ENCODE measurements around the gene SAXO1. TPM values are rescaled to one million over a fixed set of nuclear protein-coding genes. Genes with fewer than 3 reads are reported as not detected.

The SAXO1 gene
- polyA plus RNA-seq, 3 donors: not detected

DNA sequence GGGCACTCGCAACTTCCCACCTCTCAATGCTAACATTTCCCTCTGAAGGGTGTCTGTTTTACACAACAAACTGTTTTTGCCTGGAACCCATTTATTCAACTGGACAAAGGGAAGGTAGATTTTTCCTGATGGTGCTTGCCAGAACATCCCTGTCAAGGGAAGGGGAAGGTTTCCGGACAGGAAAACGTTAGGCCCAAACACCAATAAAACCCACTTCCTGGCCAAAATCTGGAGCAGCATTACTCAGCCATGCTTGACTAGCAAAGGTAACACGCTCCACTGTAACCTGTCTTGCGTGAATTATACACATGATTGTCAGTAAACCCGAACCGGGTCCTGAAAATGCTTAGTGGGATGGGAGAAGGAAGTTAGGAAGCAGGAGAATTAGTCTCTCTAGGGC lies 90.2 kb downstream of the SAXO1 start:
- Histone ChIP-seq H2AFZ (ENCODE audit: insufficient read depth, low read depth, low read length, poor library complexity, severe bottlenecking) (no peak overlapping the region), H3K4me2 (replicated peaks; ENCODE audit: extremely low read depth, low read length, poor library complexity, severe bottlenecking) (no peak overlapping the region), H4K20me1 (ENCODE audit: insufficient read depth, low read length) (no peaks in the 10 kb centered on the region), H3K9ac (ENCODE audit: insufficient read depth, low read length, poor library complexity, severe bottlenecking) (no peak overlapping the region), H3K9me3 (replicated peaks in 1 of 2; ENCODE audit: control insufficient read depth in 1 of 2, insufficient read depth in 1 of 2, low read length in 2 of 2) (no peaks in the 10 kb centered on the region), H3K36me3 (replicated peaks in 1 of 2; ENCODE audit: control insufficient read depth in 1 of 2, insufficient read depth in 2 of 2, low read length in 2 of 2) (no peaks in the 10 kb centered on the region), H3K27me3 (ENCODE audit: control insufficient read depth in 2 of 2, insufficient read depth in 2 of 2, low read length in 2 of 2) (no peaks in the 10 kb centered on the region), H3K27ac (ENCODE audit: low read depth in 1 of 2, low read length in 2 of 2) (no peak overlapping the region), H3K4me3 (replicated peaks in 1 of 3; ENCODE audit: low read depth in 2 of 3, low read length in 3 of 3) (no peak overlapping the region), H3K4me1 (ENCODE audit: control insufficient read depth in 1 of 2, insufficient read depth in 2 of 2, low read length in 2 of 2) (peaks cover 4 to 7% of the 10 kb centered on the region in 2 donors), H3K79me2 (ENCODE audit: insufficient read depth, low read length) (no peaks in the 10 kb centered on the region)
- intact Hi-C loops (cut with micrococcal nuclease): no loop called here
- peaks cover 7% of the 10 kb centered on the region for H3K4me1 Mint-ChIP-seq
- no peak overlapping the region for H3K4me3 Mint-ChIP-seq
- no peaks in the 10 kb centered on the region for H3K36me3 Mint-ChIP-seq
- no peak for DNase-seq
- WGBS (ENCODE audit: insufficient coverage): no CpG with 5 or more reads among the region's 7 CpGs
- no peak overlapping the region for H3K27ac Mint-ChIP-seq
- peaks cover 0 to 5% (median 2%) of the 10 kb centered on the region in 7 donors for H3K9me3 Mint-ChIP-seq
- H3K27me3 Mint-ChIP-seq (ENCODE audit: low read depth in 3 of 3): peaks cover 2 to 6% (median 4%) of the 10 kb centered on the region in 3 donors
- TF ChIP-seq, protein P1, sequence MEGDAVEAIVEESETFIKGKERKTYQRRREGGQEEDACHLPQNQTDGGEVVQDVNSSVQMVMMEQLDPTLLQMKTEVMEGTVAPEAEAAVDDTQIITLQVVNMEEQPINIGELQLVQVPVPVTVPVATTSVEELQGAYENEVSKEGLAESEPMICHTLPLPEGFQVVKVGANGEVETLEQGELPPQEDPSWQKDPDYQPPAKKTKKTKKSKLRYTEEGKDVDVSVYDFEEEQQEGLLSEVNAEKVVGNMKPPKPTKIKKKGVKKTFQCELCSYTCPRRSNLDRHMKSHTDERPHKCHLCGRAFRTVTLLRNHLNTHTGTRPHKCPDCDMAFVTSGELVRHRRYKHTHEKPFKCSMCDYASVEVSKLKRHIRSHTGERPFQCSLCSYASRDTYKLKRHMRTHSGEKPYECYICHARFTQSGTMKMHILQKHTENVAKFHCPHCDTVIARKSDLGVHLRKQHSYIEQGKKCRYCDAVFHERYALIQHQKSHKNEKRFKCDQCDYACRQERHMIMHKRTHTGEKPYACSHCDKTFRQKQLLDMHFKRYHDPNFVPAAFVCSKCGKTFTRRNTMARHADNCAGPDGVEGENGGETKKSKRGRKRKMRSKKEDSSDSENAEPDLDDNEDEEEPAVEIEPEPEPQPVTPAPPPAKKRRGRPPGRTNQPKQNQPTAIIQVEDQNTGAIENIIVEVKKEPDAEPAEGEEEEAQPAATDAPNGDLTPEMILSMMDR (IDR thresholded peaks at IDR 0.05): no peak

DNA sequence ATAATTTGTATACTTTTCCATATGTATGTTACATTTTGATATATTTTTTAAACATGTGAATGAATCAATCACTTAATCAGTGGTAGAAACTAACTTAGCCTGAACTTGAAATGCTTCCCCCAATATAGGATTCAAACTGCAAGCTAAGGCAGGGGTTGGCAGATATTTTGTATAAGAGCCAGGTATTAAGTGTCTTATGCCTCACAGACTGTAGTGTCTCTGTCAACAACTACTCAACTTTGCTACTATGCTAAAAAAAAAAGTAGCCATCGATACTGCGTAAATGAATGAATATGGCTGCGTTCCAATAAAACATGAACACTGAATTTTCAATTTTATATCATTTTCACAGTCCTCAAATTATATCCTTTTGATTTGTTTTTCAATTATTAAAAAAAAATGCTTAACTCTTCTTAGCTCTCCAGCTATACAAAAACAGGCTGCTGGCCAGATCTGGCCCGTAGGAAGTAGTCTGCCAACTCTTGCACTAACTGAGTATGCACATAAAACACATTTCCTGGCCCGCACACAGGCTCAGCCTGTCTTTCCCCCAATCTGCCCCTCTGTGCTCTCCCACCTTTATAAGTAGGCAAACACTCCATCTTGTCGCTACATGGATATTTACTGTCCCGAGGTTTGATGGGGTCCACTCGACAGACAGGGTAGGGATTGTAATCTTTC lies 91.8 kb downstream of the SAXO1 start:
- Histone ChIP-seq H3K36me3 (replicated peaks in 1 of 2; ENCODE audit: control insufficient read depth in 1 of 2, insufficient read depth in 2 of 2, low read length in 2 of 2) (no peaks in the 10 kb centered on the region), H3K4me1 (ENCODE audit: control insufficient read depth in 1 of 2, insufficient read depth in 2 of 2, low read length in 2 of 2) (no peaks in the 10 kb centered on the region), H3K9ac (ENCODE audit: insufficient read depth, low read length, poor library complexity, severe bottlenecking) (no peak overlapping the region), H3K4me2 (replicated peaks; ENCODE audit: extremely low read depth, low read length, poor library complexity, severe bottlenecking) (no peak overlapping the region), H3K79me2 (ENCODE audit: insufficient read depth, low read length) (no peaks in the 10 kb centered on the region), H3K27me3 (ENCODE audit: control insufficient read depth in 2 of 2, insufficient read depth in 2 of 2, low read length in 2 of 2) (no peaks in the 10 kb centered on the region), H4K20me1 (ENCODE audit: insufficient read depth, low read length) (no peaks in the 10 kb centered on the region), H3K27ac (ENCODE audit: low read depth in 1 of 2, low read length in 2 of 2) (no peak overlapping the region), H3K9me3 (replicated peaks in 1 of 2; ENCODE audit: control insufficient read depth in 1 of 2, insufficient read depth in 1 of 2, low read length in 2 of 2) (no peaks in the 10 kb centered on the region), H3K4me3 (replicated peaks in 1 of 3; ENCODE audit: low read depth in 2 of 3, low read length in 3 of 3) (no peak overlapping the region), H2AFZ (ENCODE audit: insufficient read depth, low read depth, low read length, poor library complexity, severe bottlenecking) (no peak overlapping the region)
- Mint-ChIP-seq H3K27ac (no peak overlapping the region), H3K9me3 (peaks cover 0 to 5% (median 2%) of the 10 kb centered on the region in 7 donors), H3K36me3 (no peaks in the 10 kb centered on the region), H3K27me3 (ENCODE audit: low read depth in 3 of 3) (peaks cover 2 to 6% (median 4%) of the 10 kb centered on the region in 3 donors), H3K4me1 (no peaks in the 10 kb centered on the region), H3K4me3 (no peak overlapping the region)
- intact Hi-C loops (cut with micrococcal nuclease): no loop called here
- DNase-seq: no peak
- TF ChIP-seq, protein P1 (IDR thresholded peaks at IDR 0.05): no peak
- WGBS (ENCODE audit: insufficient coverage): 93% methylated on average over 5 of the region's 8 CpGs
